GM12891 (cell line): ENCODE results near the gene RGPD8.
"Not testable (repeated sequence)": the region's sequence is repeated elsewhere in the genome, so short reads cannot be mapped to it uniquely, and the experiment has no call there.

ENCODE experiments used
- PAX5 ChIP-seq: IDR thresholded peaks from 2 replicates; pipeline ENCODE4 v1.6.1; 2011; ENCODE audit warnings: low read length, moderate library complexity, mild to moderate bottlenecking; ENCODE audit not compliant: insufficient read depth, severe bottlenecking
- POLR2A ChIP-seq: IDR thresholded peaks from 2 replicates; pipeline ENCODE4 v1.6.1; 2011; ENCODE audit warnings: low read depth, low read length, control low read depth
- POLR2AphosphoS5 ChIP-seq: IDR thresholded peaks from 2 replicates; pipeline ENCODE4 v1.6.1; 2011; ENCODE audit warnings: low read depth, low read length, control low read depth
- SPI1 ChIP-seq: IDR thresholded peaks from 2 replicates; pipeline ENCODE4 v1.6.1; 2011; ENCODE audit warnings: low read depth, low read length, control low read depth
- TAF1 ChIP-seq: IDR thresholded peaks from 2 replicates; pipeline ENCODE4 v1.6.1; 2011; ENCODE audit warnings: low read depth, low read length, control low read depth

DNA sequence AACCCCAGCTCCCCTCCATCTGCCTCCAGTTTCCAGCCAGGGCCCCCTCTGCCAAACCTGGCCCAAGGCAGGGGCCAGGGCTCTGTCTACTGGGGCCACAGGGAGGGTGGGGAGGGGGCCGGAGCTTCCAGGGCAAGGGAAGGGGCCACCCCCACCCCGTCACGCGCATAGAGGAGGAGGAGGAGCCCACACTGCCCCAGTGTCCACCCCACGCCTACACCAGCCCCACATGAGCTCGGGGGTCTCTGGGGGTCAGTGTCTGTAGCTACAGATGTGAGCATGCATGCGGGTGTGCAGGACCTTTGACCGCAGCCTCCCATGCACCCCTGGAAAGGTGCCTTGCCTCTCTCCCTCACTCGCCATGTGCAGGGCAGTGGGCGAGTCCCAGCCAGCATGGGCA lies 3.5 kb upstream of the RGPD8 start:
- TF ChIP-seq TAF1, POLR2AphosphoS5, POLR2A, SPI1, PAX5: not testable (repeated sequence)
